Esophagus (tissue), 2 donors: ENCODE measurements around the gene PIGR. TPM values are rescaled to one million over a fixed set of nuclear protein-coding genes. Genes with fewer than 3 reads are reported as not detected.

Experiments used
- H3K27ac ChIP-seq, 2 donors: one replicate each; pipeline ENCODE4 v1.5.1; 2013; ENCODE audit warnings: low read depth in 2 of 2, mild to moderate bottlenecking in 2 of 2, inconsistent platforms in 1 of 2, low read length in 1 of 2, moderate library complexity in 1 of 2
- H3K27me3 ChIP-seq, 2 donors: one replicate each; pipeline ENCODE4 v1.6.1; 2013; ENCODE audit warnings: low read length in 2 of 2, control low read depth in 1 of 2, mild to moderate bottlenecking in 1 of 2; ENCODE audit not compliant: insufficient read depth in 2 of 2, control insufficient read depth in 1 of 2
- H3K36me3 ChIP-seq, 2 donors: one replicate each; pipeline ENCODE4 v1.6.1; 2013; ENCODE audit warnings: low read length in 1 of 2; ENCODE audit not compliant: control insufficient read depth in 2 of 2, insufficient read depth in 2 of 2
- H3K4me1 ChIP-seq, 2 donors: one replicate each; pipeline ENCODE4 v1.6.1; 2013; ENCODE audit warnings: low read length in 1 of 2; ENCODE audit not compliant: control insufficient read depth in 2 of 2, insufficient read depth in 2 of 2
- H3K4me3 ChIP-seq, 2 donors: one replicate each; pipeline ENCODE4 v1.5.1; 2013; ENCODE audit warnings: low read length in 2 of 2, mild to moderate bottlenecking in 2 of 2, low read depth in 1 of 2, moderate library complexity in 1 of 2
- H3K9me3 ChIP-seq, 2 donors: one replicate each; pipeline ENCODE4 v1.6.1; 2013; ENCODE audit warnings: mild to moderate bottlenecking in 2 of 2, low read depth in 1 of 2, low read length in 1 of 2, moderate library complexity in 1 of 2; ENCODE audit not compliant: control insufficient read depth in 2 of 2, insufficient read depth in 1 of 2
- WGBS, 2 donors: extraction: QIAGEN DNeasy Blood & Tissue Kit; methylation state at CpG; one replicate each; pipeline ENCODE4 v1.1.7; 2013; 5-methylcytosine and 5-hydroxymethylcytosine counted together
- polyA plus RNA-seq, 2 donors: library from polyadenylated mRNA; stranded (reverse); fragments of 200-250 nt; gene quantifications; one replicate each; pipeline ENCODE4 v1.2.3, GENCODE V29; 2013
- donor health status: healthy with polysubstance abuse.
- donor health status: Bipolar disorder and iron deficiency.

The PIGR gene
- polyA plus RNA-seq, 2 donors: 0.24 to 1.2 TPM

GRCh38 chr1:206962272-206962671, 16.0 kb upstream of the PIGR start:
- H3K27me3 ChIP-seq: no peaks in the 10 kb centered on the region
- no peaks in the 10 kb centered on the region for H3K36me3 ChIP-seq
- H3K4me3 ChIP-seq: no peak overlapping the region
- 89 to 91% methylated on average over 7 of the region's 7 CpGs for WGBS, 2 donors
- no peaks in the 10 kb centered on the region for H3K9me3 ChIP-seq
- H3K4me1 ChIP-seq: peaks cover 0 to 7% of the 10 kb centered on the region in 2 donors
- H3K27ac ChIP-seq: no peak overlapping the region

DNA sequence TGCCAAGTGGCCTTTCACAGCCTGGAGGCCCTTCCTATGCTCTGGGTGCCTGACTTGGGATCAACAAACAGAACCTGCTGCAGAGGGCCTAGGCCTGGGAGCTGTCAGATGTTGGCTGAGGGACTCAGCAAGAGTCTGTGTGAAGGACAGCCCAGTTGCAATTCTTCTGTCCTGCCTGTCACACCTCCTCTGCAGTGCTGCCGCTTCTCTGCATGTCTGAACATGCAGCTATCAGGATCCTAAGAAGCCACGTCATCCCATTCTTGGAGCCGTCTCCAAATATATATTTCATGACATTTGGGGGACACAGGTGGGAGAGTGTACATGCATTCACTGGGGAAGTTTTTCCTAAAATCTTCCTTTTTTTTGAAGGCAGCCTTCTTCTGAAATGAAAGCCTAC, 15.4 kb upstream of the PIGR start:
- 51 to 52% methylated on average over 3 of the region's 3 CpGs for WGBS, 2 donors
- no peak overlapping the region for H3K27ac ChIP-seq
- no peaks in the 10 kb centered on the region for H3K9me3 ChIP-seq
- H3K27me3 ChIP-seq: no peaks in the 10 kb centered on the region
- no peak overlapping the region for H3K4me3 ChIP-seq
- H3K4me1 ChIP-seq: peaks cover 0 to 7% of the 10 kb centered on the region in 2 donors
- no peaks in the 10 kb centered on the region for H3K36me3 ChIP-seq

GRCh38 chr1:206960676-206961386, 14.6 kb upstream of the PIGR start:
- Histone ChIP-seq H3K36me3 (no peaks in the 10 kb centered on the region), H3K4me1 (peaks cover 0 to 7% of the 10 kb centered on the region in 2 donors), H3K9me3 (no peaks in the 10 kb centered on the region), H3K4me3 (no peak overlapping the region), H3K27me3 (no peaks in the 10 kb centered on the region), H3K27ac (no peak overlapping the region)
- WGBS, 2 donors: 91 to 92% methylated on average over 6 of the region's 6 CpGs

GRCh38 chr1:206958144-206958543, 11.9 kb upstream of the PIGR start:
- H3K27me3 ChIP-seq: no peaks in the 10 kb centered on the region
- WGBS, 2 donors: 80 to 85% methylated on average over 2 of the region's 2 CpGs
- H3K36me3 ChIP-seq: no peaks in the 10 kb centered on the region
- H3K9me3 ChIP-seq: no peaks in the 10 kb centered on the region
- H3K4me1 ChIP-seq: peaks cover 0 to 10% of the 10 kb centered on the region in 2 donors
- H3K4me3 ChIP-seq: no peak overlapping the region
- no peak overlapping the region for H3K27ac ChIP-seq

GRCh38 chr1:206957639-206958038, 11.4 kb upstream of the PIGR start:
- H3K36me3 ChIP-seq: no peaks in the 10 kb centered on the region
- H3K9me3 ChIP-seq: no peaks in the 10 kb centered on the region
- peaks cover 0 to 12% of the 10 kb centered on the region in 2 donors for H3K4me1 ChIP-seq
- H3K27ac ChIP-seq: no peak overlapping the region
- no peaks in the 10 kb centered on the region for H3K27me3 ChIP-seq
- H3K4me3 ChIP-seq: no peak overlapping the region
- 80 to 88% methylated on average over 5 of the region's 5 CpGs for WGBS, 2 donors

GRCh38 chr1:206955476-206956451, 9.5 kb upstream of the PIGR start:
- H3K27ac ChIP-seq: peak overlapping the region in 1 of 2 donors; percentile 42
- H3K27me3 ChIP-seq: no peaks in the 10 kb centered on the region
- 48 to 49% methylated on average over 11 of the region's 11 CpGs for WGBS, 2 donors
- no peak overlapping the region for H3K4me3 ChIP-seq
- peaks cover 0 to 14% of the 10 kb centered on the region in 2 donors for H3K4me1 ChIP-seq
- H3K9me3 ChIP-seq: no peaks in the 10 kb centered on the region
- no peaks in the 10 kb centered on the region for H3K36me3 ChIP-seq

DNA sequence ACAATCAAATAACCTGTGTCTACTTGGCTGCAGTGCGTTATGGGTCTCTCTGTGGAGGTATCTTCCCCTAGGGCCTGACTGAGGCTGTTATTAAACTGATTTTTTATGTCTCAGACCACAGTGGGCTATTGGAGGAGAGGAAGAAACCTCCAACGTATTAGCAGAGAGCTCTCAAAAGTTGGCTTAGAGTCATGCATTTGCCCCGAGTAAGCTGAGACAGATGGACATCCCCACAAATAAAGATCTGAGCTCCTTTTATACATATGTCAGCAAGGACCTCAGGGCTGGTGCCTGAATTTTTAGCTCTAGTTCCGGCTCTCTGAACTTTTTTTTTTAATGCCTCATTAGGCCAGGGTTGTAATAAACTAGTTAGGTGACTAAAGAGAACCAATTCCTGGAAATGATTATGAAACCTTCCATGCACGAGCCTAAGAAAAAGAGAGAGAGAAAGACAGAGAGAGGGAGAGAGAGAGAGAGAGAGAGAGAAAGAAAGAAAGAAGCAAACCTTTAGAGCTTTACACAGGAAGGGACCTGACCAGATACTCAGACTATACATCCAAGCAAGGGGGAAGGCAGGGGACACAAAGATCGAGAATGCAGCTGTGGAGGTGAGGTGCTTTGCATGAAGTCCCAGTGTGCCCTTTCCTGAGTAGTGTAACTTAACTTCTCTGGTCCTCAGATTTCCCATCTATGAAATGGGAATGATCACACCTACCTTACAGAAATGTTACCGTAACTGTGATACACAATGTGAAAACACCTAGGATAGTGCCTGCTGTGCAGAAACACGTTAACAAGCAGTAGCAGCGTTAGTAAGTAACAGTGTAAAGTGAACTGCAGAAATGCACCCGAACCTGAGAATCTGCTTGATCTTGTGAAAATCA, 8.4 kb upstream of the PIGR start:
- Histone ChIP-seq H3K4me3 (no peak overlapping the region), H3K4me1 (peaks cover 0 to 12% of the 10 kb centered on the region in 2 donors), H3K27me3 (no peaks in the 10 kb centered on the region), H3K9me3 (no peaks in the 10 kb centered on the region), H3K36me3 (no peaks in the 10 kb centered on the region), H3K27ac (peak overlapping the region; percentile 82 to 84)
- 64 to 65% methylated on average over 10 of the region's 10 CpGs for WGBS, 2 donors

DNA sequence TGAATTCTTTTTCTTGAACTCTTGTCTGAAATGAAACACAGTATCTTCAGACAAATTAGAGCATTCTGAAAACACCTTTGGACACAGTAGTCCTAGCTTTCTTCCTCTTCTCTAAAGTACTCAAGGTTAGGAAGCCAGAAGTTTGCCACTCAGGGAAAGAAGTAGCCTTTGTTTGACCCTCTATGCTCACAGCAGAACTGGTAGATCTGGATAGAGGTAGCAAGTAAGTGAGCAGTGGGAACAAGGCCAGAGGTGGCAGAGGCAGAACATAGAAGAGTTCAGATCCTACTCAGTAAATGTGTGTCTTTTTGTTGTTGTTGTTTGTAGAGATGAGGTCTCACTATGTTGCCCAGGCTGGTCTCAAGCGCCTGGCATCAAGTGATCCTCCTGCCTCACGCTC, 7.4 kb upstream of the PIGR start:
- H3K27ac ChIP-seq: peak overlapping the region; percentile 82 to 84
- H3K4me1 ChIP-seq: peaks cover 0 to 12% of the 10 kb centered on the region in 2 donors
- no peaks in the 10 kb centered on the region for H3K36me3 ChIP-seq
- no peak overlapping the region for H3K4me3 ChIP-seq
- no peaks in the 10 kb centered on the region for H3K9me3 ChIP-seq
- WGBS, 2 donors: 71 to 95% methylated on average over 2 of the region's 2 CpGs
- H3K27me3 ChIP-seq: no peaks in the 10 kb centered on the region

DNA sequence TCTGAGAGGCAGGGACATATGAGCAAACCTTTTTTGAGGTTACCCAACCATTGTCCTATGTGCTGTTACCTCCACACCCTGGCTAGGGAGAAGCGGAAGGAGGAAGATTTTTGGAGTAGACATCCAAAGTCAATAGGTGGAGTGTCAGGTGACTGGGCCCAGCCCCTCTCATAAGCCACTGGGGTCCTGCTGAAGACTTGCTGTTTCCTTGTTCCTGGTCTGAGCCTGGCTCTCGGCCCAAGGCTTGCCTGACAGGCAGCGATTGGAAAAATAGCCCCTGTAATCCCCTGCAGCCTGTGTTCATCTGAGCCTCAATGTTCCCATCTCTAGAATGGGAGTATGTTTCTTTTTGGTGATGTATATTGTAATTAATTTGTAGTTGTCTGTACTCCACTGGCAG, 6.9 kb upstream of the PIGR start:
- no peak overlapping the region for H3K4me3 ChIP-seq
- no peaks in the 10 kb centered on the region for H3K36me3 ChIP-seq
- 57 to 70% methylated on average over 3 of the region's 3 CpGs for WGBS, 2 donors
- H3K4me1 ChIP-seq: peaks cover 0 to 12% of the 10 kb centered on the region in 2 donors
- peak overlapping the region; percentile 82 to 84 for H3K27ac ChIP-seq
- H3K9me3 ChIP-seq: no peaks in the 10 kb centered on the region
- no peaks in the 10 kb centered on the region for H3K27me3 ChIP-seq
